Hematopoietic multipotent progenitor cell treated with erythropoietin and hydrocortisone succinate and interleukin-3 and kit ligand, for 4 days (in vitro differentiated cells): Measurements from ENCODE around the gene TRAPPC2.

Source experiments
- DNase-seq: peaks from one replicate; pipeline ENCODE4 v3.0.0-alpha.2; 2015

Gene TRAPPC2

GRCh38 chrX:13666836-13667235 lies 67.6 kb downstream of the TRAPPC2 start:
- DNase-seq: no peak

- no peak for DNase-seq
Observed at GRCh38 chrX:13664020-13664419, 70.4 kb downstream of the TRAPPC2 start.

GRCh38 chrX:13662355-13662791 lies 72.0 kb downstream of the TRAPPC2 start:
- no peak for DNase-seq
